Jurkat, Clone E6-1 (cell line): Measurements from ENCODE around the gene RBMS2.
A peak's percentile ranks its signal among the peaks of the same experiment; 100 is the strongest.
"Not testable (repeated sequence)": the region's sequence is repeated elsewhere in the genome, so short reads cannot be mapped to it uniquely, and the experiment has no call there.

Experiments used
- DNase-seq: peaks from one replicate; pipeline ENCODE4 v3.0.0-alpha.2; 2011; ENCODE audit warnings: low read depth, low spot score
- H3K4me3 ChIP-seq: 2 replicates; pipeline ENCODE4 v1.5.1; 2011; ENCODE audit warnings: mild to moderate bottlenecking, low read length, control low read depth, moderate library complexity

The RBMS2 gene

GRCh38 chr12:56499879-56500278 is 21.7 kb upstream of the RBMS2 start:
- DNase-seq, H3K4me3 ChIP-seq: not testable (repeated sequence)

- no peak overlapping the region for H3K4me3 ChIP-seq
- no peak for DNase-seq
Observed at GRCh38 chr12:56510786-56511185, 10.8 kb upstream of the RBMS2 start.

- DNase-seq, H3K4me3 ChIP-seq: not testable (repeated sequence)
Observed at GRCh38 chr12:56514014-56514318, 7.7 kb upstream of the RBMS2 start.

GRCh38 chr12:56517854-56518253 is 3.8 kb upstream of the RBMS2 start:
- DNase-seq: no peak
- no peak overlapping the region for H3K4me3 ChIP-seq

GRCh38 chr12:56518570-56518969 is 3.0 kb upstream of the RBMS2 start:
- H3K4me3 ChIP-seq: no peak overlapping the region
- DNase-seq: no peak

GRCh38 chr12:56520048-56520447 is 1.6 kb upstream of the RBMS2 start:
- DNase-seq: no peak
- no peak overlapping the region for H3K4me3 ChIP-seq

GRCh38 chr12:56520506-56520905 is 1.1 kb upstream of the RBMS2 start:
- no peak for DNase-seq
- H3K4me3 ChIP-seq: no peak overlapping the region

GRCh38 chr12:56521209-56521589 is 421 bp upstream of the RBMS2 start:
- DNase-seq: no peak
- H3K4me3 ChIP-seq: peak overlapping the region; percentile 55

- no peak for DNase-seq
- peak overlapping the region; percentile 55 for H3K4me3 ChIP-seq
Observed at GRCh38 chr12:56522411-56523193, 982 bp downstream of the RBMS2 start.

- no peak for DNase-seq
- no peak overlapping the region for H3K4me3 ChIP-seq
Observed at GRCh38 chr12:56528846-56529245, 7.2 kb downstream of the RBMS2 start.

GRCh38 chr12:56529656-56530055 is 8.0 kb downstream of the RBMS2 start:
- H3K4me3 ChIP-seq: no peak overlapping the region
- DNase-seq: no peak

GRCh38 chr12:56530390-56531055 is 8.9 kb downstream of the RBMS2 start:
- DNase-seq: no peak
- H3K4me3 ChIP-seq: no peak overlapping the region

GRCh38 chr12:56537546-56537945 is 15.9 kb downstream of the RBMS2 start:
- no peak for DNase-seq
- H3K4me3 ChIP-seq: no peak overlapping the region

- DNase-seq: no peak
- no peak overlapping the region for H3K4me3 ChIP-seq
Observed at GRCh38 chr12:56541631-56542030, 20.0 kb downstream of the RBMS2 start.

- DNase-seq: no peak
- no peak overlapping the region for H3K4me3 ChIP-seq
Observed at GRCh38 chr12:56542164-56542563, 20.5 kb downstream of the RBMS2 start.

- no peak overlapping the region for H3K4me3 ChIP-seq
- no peak for DNase-seq
Observed at GRCh38 chr12:56545023-56545604, 23.5 kb downstream of the RBMS2 start.

GRCh38 chr12:56546680-56547079 is 25.1 kb downstream of the RBMS2 start:
- no peak for DNase-seq
- no peak overlapping the region for H3K4me3 ChIP-seq

GRCh38 chr12:56551070-56551469 is 29.4 kb downstream of the RBMS2 start:
- no peak overlapping the region for H3K4me3 ChIP-seq
- no peak for DNase-seq

GRCh38 chr12:56565510-56566101 is 44.0 kb downstream of the RBMS2 start:
- peak; percentile 44 for DNase-seq
- H3K4me3 ChIP-seq: peak overlapping the region; percentile 9; the same call in 1 of the 2 replicates

- H3K4me3 ChIP-seq: no peak overlapping the region
- no peak for DNase-seq
Observed at GRCh38 chr12:56568146-56568545, 46.5 kb downstream of the RBMS2 start.
